ENCODE results near the gene WWOX.

- TF ChIP-seq CTCF (conservative IDR thresholded peaks at IDR 0.05; ENCODE audit: low read depth, low read length) (no peak), EZH2 (IDR thresholded peaks at IDR 0.05; ENCODE audit: borderline replicate concordance, low read depth, low read length, poor library complexity, severe bottlenecking) (no peak)
Measured at GRCh38 chr16:78684030-78684611, 584.7 kb downstream of the WWOX start.

Data from A673 (cell line).